Sciatic nerve (tissue), 2 donors: ENCODE data around the gene HECTD4. TPM values are rescaled to one million over a fixed set of nuclear protein-coding genes. Genes with fewer than 3 reads are reported as not detected.
"Not testable (repeated sequence)": the region's sequence is repeated elsewhere in the genome, so short reads cannot be mapped to it uniquely, and the experiment has no call there.

Experiments
- ATAC-seq: fragments of 200-7000 bp; cut with Tn5 transposase; one replicate; pipeline ENCODE4 v1.9.1; 2020; ENCODE audit warnings: mild to moderate bottlenecking, moderate library complexity
- DNase-seq: peaks from one replicate; pipeline ENCODE4 v3.0.0-alpha.2; 2020; ENCODE audit warnings: low spot score
- intact Hi-C: fragments of 100-400 bp; cut with DNase I; formaldehyde crosslinking; loops from one replicate; pipeline ENCODE4 v1.14.2; 2022
- total RNA-seq: library from RNA; stranded (reverse); fragmentation: NEBNext Ultra II Directional; extraction: Animal tissue kit (Norgen Biotek cat#: 25700); gene quantifications from one replicate; pipeline ENCODE4 v1.2.1, GENCODE V29; 2021
- donor health status: DM: no; HTN: no; CAD: no.
- donor health status: DM: no; HTN: no; CAD: no.

Gene HECTD4
- total RNA-seq, 1 donor from 2014 or later: 81.3 TPM

GRCh38 chr12:112239020-112239419, 143.2 kb downstream of the HECTD4 start:
- DNase-seq (no peak), ATAC-seq (no peak)
- intact Hi-C loops: no loop called here

- intact Hi-C loops: no loop called here
Observed at GRCh38 chr12:112238441-112238840, 143.8 kb downstream of the HECTD4 start.

GRCh38 chr12:112236786-112237185, 145.4 kb downstream of the HECTD4 start:
- intact Hi-C loops: no loop called here
- DNase-seq (no peak), ATAC-seq (no peak)

More at GRCh38 chr12:112238441-112238840, 143.8 kb downstream of the HECTD4 start:
- ATAC-seq (no peak), DNase-seq (no peak)

GRCh38 chr12:112236386-112236785, 145.8 kb downstream of the HECTD4 start:
- DNase-seq (no peak), ATAC-seq (no peak)
- intact Hi-C loops: no loop called here

- DNase-seq (no peak), ATAC-seq (no peak)
- intact Hi-C loops: no loop called here
Observed at GRCh38 chr12:112234303-112234702, 147.9 kb downstream of the HECTD4 start.

- no peak for ATAC-seq
- DNase-seq: no peak
- intact Hi-C loops: no loop called here
Observed at GRCh38 chr12:112233242-112233641, 149.0 kb downstream of the HECTD4 start.

GRCh38 chr12:112230136-112230535, 152.1 kb downstream of the HECTD4 start:
- ATAC-seq (no peak), DNase-seq (no peak)
- intact Hi-C loops: no loop called here

- DNase-seq: no peak
- intact Hi-C loops: no loop called here
- no peak for ATAC-seq
Observed at GRCh38 chr12:112226768-112227167, 155.5 kb downstream of the HECTD4 start.

- intact Hi-C loops, DNase-seq, ATAC-seq: not testable (repeated sequence)
Observed at GRCh38 chr12:112220628-112221027, 161.6 kb downstream of the HECTD4 start.

GRCh38 chr12:112219195-112219594, 163.0 kb downstream of the HECTD4 start:
- intact Hi-C loops: no loop called here
- DNase-seq: no peak
- ATAC-seq: no peak

GRCh38 chr12:112218150-112218549, 164.1 kb downstream of the HECTD4 start:
- intact Hi-C loops: no loop called here
- ATAC-seq (no peak), DNase-seq (no peak)

- intact Hi-C loops: no loop called here
- DNase-seq (no peak), ATAC-seq (no peak)
Observed at GRCh38 chr12:112217647-112218046, 164.6 kb downstream of the HECTD4 start.

GRCh38 chr12:112216223-112216622, 166.0 kb downstream of the HECTD4 start:
- intact Hi-C loops: no loop called here
- ATAC-seq: no peak
- no peak for DNase-seq

- intact Hi-C loops: no loop called here
- no peak for DNase-seq
- ATAC-seq: no peak
Observed at GRCh38 chr12:112214064-112214463, 168.2 kb downstream of the HECTD4 start.

- DNase-seq (no peak), ATAC-seq (no peak)
- intact Hi-C loops: no loop called here
Observed at GRCh38 chr12:112208301-112208910, 173.8 kb downstream of the HECTD4 start.

GRCh38 chr12:112207397-112207924, 174.8 kb downstream of the HECTD4 start:
- ATAC-seq: no peak
- intact Hi-C loops: no loop called here
- DNase-seq: no peak

- intact Hi-C loops: no loop called here
- ATAC-seq: no peak
- no peak for DNase-seq
Observed at GRCh38 chr12:112206944-112207343, 175.3 kb downstream of the HECTD4 start.

- intact Hi-C loops: no loop called here
- DNase-seq: no peak
- no peak for ATAC-seq
Observed at GRCh38 chr12:112199136-112199535, 183.1 kb downstream of the HECTD4 start.

GRCh38 chr12:112198120-112198733, 184.0 kb downstream of the HECTD4 start:
- DNase-seq (no peak), ATAC-seq (peak; percentile 55)
- intact Hi-C loops: no loop called here

GRCh38 chr12:112196196-112196875, 185.9 kb downstream of the HECTD4 start:
- DNase-seq (no peak), ATAC-seq (no peak)
- intact Hi-C loops: no loop called here
